HG03521 (cell line): ENCODE data around the gene RUNX2.
"Not testable (repeated sequence)": the region's sequence is repeated elsewhere in the genome, so short reads cannot be mapped to it uniquely, and the experiment has no call there.

ENCODE experiments used
- ATAC-seq: cut with Tn5 transposase; IDR thresholded peaks from one replicate; pipeline ENCODE4 v1.9.1; 2021; ENCODE audit warnings: mild to moderate bottlenecking, moderate library complexity; ENCODE audit not compliant: unreplicated experiment

The RUNX2 gene

DNA sequence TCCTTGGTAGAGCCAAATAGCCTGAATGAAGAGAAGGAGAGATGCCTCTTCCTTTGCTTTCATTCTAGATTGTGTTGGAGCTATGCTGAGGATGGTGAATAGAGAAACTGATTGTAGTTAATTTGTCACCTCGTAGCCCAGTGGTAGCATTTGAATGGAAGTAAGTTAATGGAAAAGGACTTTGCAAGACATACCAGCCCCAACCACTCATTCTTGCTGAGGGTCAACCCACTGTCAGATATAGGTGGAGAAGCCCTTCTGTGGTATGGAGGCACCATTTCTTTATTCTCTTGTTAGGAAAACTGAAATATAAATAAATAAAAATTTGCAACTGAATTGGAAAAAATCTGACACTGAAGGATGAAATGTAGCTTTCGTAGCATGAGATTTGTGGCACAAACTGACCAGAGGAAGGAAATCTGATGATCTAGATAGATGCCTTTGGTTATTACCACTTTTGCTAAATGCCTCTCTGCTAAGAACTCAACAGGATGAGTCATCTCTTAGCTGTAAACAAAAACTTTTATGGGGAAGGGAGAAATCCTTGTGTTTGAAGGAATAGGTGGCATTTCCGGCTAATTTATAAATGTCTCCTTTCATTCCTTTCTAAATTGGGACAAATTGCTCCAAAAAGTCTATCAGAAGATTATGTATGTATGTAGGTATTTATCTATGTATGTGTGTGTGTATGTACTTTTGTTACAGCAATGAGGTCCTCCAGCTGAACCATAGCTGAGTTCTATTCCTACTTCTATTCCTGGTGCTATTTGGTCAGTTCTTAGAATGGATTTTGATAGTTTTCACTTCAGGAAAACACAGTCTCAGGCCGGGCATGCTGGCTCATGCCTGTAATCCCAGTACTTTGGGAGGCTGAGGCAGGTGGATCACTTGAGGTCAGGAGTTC is 126.1 kb downstream of the RUNX2 start:
- ATAC-seq, result no peak

DNA sequence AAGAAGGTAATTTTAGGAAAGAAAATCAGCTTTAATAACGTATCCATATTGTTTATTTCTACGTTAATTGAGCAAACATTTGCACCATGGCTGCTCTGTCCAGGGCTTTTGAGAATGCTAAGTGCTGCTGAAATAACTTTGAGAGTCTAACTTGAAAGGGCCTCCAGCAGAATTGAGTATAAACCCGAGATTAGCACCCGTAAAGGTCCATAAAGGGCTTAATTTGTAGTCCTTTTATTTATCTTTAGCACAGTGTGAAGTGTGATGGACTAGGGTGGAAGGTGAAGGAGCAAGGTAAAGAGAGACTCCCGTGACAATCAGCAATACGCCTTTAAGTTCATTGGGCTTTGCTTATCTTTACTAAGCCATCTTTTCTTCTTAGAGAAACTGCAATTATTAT is 127.3 kb downstream of the RUNX2 start:
- no peak for ATAC-seq

DNA sequence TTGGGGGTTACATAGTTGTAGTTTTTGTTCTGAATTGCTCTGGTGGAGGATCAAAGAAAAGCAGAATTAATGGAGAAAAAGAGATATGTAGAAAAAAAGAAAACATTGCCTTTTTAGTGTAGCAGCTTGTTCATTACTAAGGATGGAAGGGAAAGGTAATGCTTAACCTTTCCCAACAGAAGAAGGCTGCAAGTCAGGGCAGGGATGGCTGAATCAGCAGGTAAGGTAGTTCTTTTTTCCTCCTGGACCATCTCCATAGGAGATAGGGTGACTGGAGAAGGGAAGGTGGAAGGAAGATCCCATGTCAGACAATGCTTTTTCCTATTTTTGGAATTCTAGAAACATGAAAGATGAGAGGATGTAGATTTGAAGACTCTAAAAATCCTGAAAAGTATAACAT is 129.0 kb downstream of the RUNX2 start:
- ATAC-seq, result no peak

DNA sequence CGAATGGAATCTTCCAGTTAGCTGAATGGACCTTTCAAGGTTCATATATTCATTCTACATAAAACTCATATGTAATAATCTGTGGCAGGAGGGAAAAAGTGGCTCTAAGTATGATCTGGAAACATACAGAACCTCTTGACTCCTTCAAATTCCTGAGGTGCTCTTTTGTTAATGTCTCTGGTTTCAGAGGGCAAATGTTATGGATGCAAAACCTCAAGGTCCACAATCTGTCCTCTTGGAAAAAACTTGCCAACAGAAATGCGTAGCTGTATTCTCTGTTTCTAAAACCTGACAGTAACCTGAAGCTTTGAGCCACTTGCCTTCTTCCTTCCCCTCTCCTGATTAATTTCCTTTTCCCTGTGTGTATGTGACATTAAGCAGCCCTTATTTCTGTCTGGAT is 130.5 kb downstream of the RUNX2 start:
- no peak for ATAC-seq

DNA sequence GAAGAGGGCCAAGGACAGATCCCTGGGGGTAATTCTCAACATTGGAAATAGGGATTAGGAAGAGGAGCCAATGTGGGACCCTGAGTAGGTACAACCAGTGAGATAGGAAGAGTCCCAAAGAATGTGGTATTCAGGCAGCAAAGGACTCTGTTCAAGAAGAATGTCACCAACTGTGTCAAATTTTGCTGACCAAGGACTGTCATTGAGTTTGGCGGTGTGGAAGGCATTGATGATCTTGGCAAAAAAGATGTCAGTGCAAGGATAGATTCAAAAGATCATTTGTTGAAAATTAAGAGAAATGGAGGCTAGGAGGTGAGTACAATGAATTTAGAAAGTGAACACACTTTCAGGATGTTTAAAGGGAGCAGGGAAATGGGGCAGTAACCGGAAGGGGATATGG is 132.0 kb downstream of the RUNX2 start:
- no peak for ATAC-seq

GRCh38 chr6:45461486-45461885 is 133.4 kb downstream of the RUNX2 start:
- ATAC-seq, result no peak

GRCh38 chr6:45462190-45463134 is 134.3 kb downstream of the RUNX2 start:
- no peak for ATAC-seq

- ATAC-seq, result no peak
These were observed 136.6 kb downstream of the RUNX2 start for GRCh38 chr6:45464685-45465084.

- no peak for ATAC-seq
These were observed 138.6 kb downstream of the RUNX2 start for GRCh38 chr6:45466686-45467085.

GRCh38 chr6:45467417-45467816 is 139.3 kb downstream of the RUNX2 start:
- not testable (repeated sequence) for ATAC-seq

DNA sequence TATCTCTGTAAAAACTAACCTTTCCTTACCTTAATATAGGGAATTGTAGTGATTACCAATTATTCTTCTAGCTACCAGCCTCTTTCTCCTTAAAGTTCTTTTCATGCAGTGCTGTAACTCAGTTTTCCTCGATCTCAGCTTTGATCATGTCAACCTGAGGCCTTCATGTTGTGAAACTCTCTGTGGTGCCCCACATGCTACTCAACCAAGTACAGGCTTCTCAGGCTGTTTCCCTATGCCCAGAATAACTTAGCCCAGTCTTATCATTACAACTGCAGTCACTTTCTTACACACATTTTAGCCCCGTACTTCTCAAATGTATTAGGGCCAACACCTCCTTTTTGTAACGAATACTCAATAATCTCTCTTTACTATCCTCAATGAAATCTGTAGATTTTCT is 139.7 kb downstream of the RUNX2 start:
- ATAC-seq, result no peak

DNA sequence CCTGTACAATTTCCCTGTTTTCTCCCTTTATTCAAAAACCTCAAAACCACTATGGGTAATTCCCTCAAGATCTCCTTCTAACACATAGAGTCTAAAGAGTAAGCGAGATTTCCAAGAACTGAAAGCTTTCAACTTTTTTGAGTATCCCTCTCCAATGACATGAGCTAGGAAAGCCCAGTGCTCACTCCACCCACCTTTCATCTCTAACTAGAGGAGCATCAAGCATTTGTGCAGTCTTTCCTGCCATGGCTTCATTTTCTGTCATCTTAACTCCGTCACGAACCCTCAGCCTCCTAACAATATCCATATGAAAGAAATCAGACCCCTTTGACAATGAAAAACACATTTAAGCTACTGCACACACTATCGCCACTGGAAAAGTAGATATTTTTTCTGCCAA is 141.5 kb downstream of the RUNX2 start:
- no peak for ATAC-seq

DNA sequence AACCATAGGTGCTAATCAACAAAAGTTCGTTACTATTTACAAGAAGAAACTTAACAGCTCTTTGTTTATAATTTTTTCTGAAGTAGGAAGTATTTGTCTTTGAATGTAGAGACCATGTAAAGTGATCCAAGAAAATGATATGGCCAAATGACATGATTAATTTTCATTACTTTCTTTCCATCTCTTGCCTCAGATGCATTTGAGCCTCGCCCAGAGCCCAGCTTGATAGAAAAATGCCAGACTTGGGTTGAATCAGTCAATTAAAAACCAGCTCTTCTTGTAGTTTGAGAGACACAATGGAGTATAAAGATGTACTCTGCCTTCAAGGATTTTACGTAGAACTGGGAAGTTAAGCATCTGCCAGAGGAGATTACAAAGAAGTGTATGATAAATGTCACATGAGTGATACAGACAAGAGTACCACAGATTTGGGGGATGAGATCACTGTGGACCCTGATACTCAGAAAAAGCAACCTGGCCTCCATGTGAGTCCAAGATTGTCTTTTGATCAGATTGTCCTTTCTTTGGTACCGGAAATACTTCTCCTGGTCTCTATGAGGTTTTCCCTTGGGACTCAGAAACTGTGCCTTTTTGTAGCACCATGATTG is 142.1 kb downstream of the RUNX2 start:
- ATAC-seq, result no peak

DNA sequence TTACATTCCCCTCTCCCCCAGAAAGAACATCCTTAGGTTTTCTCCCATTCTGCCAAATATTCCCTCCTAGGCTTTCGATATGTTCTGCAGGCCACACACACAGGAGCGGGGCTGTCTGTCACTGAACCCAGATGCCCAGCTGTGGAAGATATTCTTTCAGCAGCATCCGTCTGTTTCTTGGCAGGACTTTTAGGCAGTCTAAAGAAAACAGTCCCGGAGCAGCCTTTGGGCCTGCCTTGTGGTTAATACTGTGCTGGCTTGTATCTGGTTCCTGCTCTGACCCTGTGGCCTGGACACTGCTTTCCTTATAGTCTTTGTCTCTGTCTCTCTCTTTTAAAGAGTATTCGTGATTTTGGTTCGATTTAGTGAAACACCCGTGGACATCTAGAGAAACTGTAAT is 144.3 kb downstream of the RUNX2 start:
- ATAC-seq, result no peak

DNA sequence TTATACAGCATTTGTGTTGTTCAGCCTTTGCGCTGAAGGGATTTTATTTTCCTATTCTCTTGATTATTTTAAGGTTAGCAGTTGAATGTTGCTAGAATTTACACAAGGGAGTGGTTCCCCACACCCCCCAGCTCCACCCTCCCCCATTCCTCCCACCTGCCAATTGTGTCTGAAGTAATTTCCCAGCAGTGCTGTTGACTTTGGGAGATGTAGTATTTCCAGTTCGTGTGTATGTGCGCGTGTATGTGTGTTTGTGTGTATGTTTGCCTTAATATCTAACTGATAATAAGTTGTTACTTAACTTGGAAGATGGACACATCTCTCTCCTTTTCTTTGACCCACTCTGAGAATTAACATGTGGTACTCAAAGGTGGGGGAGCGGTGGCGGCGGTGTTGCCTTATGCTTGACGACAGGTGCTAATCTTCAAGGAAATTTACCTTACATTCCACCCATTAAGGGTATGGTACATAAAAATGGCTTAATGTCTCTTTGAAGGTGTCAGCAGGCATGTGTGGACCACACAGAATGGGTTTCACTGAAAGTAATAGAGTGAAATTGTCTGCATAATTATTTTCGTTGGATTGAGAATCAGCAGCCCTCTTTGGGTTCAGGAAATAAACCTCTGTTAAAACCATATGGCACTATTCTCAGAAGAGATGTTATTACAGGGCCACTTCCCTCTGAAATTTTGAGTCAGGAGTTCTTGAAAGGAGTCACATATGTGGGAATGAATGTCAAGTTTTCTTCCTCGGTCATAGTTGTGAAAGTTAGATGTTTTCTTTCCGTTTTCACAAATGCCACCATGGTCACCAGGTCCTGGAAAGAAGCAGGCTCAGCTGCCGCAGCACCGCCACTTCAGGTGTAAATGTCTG is 145.2 kb downstream of the RUNX2 start:
- no peak for ATAC-seq

DNA sequence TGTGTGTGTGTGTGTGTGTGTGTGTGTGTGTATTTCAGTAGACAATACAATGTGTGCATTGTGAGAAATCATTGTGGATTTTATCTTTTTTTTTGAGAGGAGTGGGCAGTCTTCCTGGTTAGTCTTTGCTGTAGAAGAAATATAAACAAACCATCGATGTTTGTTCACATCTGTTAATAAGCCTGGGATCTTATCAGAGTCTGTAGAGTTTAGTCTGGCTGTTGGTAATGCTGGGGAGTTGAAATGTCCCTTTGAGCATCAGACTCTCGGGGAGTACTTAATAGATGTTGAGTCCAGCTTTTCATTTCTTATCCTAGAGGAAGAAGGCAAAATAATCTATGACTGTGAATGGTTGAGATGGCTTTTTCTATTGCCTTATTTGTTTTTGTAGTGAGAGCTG is 146.2 kb downstream of the RUNX2 start:
- no peak for ATAC-seq

GRCh38 chr6:45476341-45476740 is 148.2 kb downstream of the RUNX2 start:
- no peak for ATAC-seq

DNA sequence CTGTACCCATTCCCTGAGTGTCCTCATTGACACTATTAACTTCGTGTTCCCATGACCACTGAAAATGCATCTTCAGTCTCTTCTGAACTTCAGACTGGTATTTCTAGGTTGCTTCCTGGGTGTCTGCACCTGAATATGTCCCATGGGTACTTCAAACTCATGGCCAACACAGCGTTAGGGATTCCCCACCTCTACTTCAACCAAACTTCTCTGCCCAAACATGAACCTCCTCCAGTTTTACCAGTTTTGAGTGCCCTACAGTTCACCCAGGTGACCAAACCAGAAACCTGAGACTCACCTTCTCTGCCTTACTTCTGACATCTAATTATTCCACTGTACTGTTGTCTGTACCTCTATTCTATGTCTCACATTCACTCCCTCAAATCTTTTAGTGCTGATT is 149.1 kb downstream of the RUNX2 start:
- no peak for ATAC-seq

GRCh38 chr6:45477790-45478189 is 149.7 kb downstream of the RUNX2 start:
- no peak for ATAC-seq

GRCh38 chr6:45478240-45478639 is 150.1 kb downstream of the RUNX2 start:
- no peak for ATAC-seq
